AML-193 (cell line): ENCODE data around the gene PLD6.
"Not testable (repeated sequence)": the region's sequence is repeated elsewhere in the genome, so short reads cannot be mapped to it uniquely, and the experiment has no call there.

Experiments used
- DNase-seq, 2 experiments: peaks; one replicate each; lab custom pipeline; 2025; lab: John Stamatoyannopoulos, UW

The PLD6 gene

GRCh38 chr17:17206124-17206912, at the start of gene PLD6:
Gene PLD6, minus strand, starts transcription at chr17:17206333. Its CDS starts 47 bp downstream, at chr17:17206286.
- peak; percentile 3 to 33 for DNase-seq

GRCh38 chr17:17255689-17256088, 49.6 kb upstream of the PLD6 start:
- not testable (repeated sequence) for DNase-seq

- no peak for DNase-seq
These were observed 47.9 kb upstream of the PLD6 start for GRCh38 chr17:17254036-17254435.

- DNase-seq: no peak
These were observed 47.3 kb upstream of the PLD6 start for GRCh38 chr17:17253406-17253805.

- DNase-seq: no peak
These were observed 46.1 kb upstream of the PLD6 start for GRCh38 chr17:17252149-17252661.

- DNase-seq: no peak
These were observed 40.7 kb upstream of the PLD6 start for GRCh38 chr17:17246879-17247278.

GRCh38 chr17:17243163-17243562, 37.0 kb upstream of the PLD6 start:
- DNase-seq: no peak

GRCh38 chr17:17242246-17242645, 36.1 kb upstream of the PLD6 start:
- no peak for DNase-seq

GRCh38 chr17:17241656-17242055, 35.5 kb upstream of the PLD6 start:
- no peak for DNase-seq

GRCh38 chr17:17239832-17240231, 33.7 kb upstream of the PLD6 start:
- no peak for DNase-seq

GRCh38 chr17:17237026-17237799, 31.1 kb upstream of the PLD6 start, which contains the start of gene FLCN:
Gene FLCN, minus strand, starts transcription at chr17:17237168. Its CDS starts 9,031 bp downstream, at chr17:17228137.
- peak; percentile 27 to 54 for DNase-seq

- no peak for DNase-seq
These were observed 30.3 kb upstream of the PLD6 start for GRCh38 chr17:17236295-17237025.

- DNase-seq: no peak
These were observed 29.4 kb upstream of the PLD6 start for GRCh38 chr17:17235212-17236174.

- no peak for DNase-seq
These were observed 26.1 kb upstream of the PLD6 start for GRCh38 chr17:17232303-17232621.

GRCh38 chr17:17231621-17232302, 25.6 kb upstream of the PLD6 start:
- no peak for DNase-seq

- no peak for DNase-seq
These were observed 23.6 kb upstream of the PLD6 start for GRCh38 chr17:17229416-17230384.

GRCh38 chr17:17228521-17229279, 22.6 kb upstream of the PLD6 start:
- no peak for DNase-seq
